Measurements from ENCODE around the gene PTCH2. TPM values are rescaled to one million over a fixed set of nuclear protein-coding genes. Genes with fewer than 3 reads are reported as not detected.
A peak's percentile ranks its signal among the peaks of the same experiment; 100 is the strongest.
"Not testable (repeated sequence)": the region's sequence is repeated elsewhere in the genome, so short reads cannot be mapped to it uniquely, and the experiment has no call there.

The PTCH2 gene
- total RNA-seq, 1 experiment from 2014 or later: 0.03 TPM

- in situ Hi-C loops (cut with HindIII; ENCODE audit: low pct_unique_long_range_greater_than_20kb, low sequenced_read_pairs): no loop called here
- DNase-seq (ENCODE audit: low read depth, low spot score): no peak
Observed at GRCh38 chr1:44826375-44827196, 16.5 kb downstream of the PTCH2 start.

DNA sequence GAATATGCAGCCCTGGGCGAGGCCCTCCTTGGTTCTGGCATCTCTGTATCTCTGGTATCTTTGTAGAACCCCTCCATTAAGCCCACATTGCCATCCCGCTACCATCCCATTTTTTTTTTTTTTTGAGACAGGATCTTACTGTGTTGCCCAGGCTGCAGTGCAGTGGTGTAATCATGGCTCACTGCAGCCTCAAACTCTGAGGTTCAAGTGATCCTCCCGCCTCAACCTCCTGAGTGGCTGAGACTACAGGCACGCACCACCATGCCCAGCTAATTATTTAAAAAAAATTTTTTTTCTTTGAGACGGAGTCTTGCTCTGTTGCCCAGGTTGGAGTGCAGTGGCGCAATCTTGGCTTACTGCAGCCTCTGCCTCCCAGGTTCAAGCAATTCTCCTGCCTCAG, 18.7 kb downstream of the PTCH2 start:
- in situ Hi-C loops (cut with HindIII; ENCODE audit: low pct_unique_long_range_greater_than_20kb, low sequenced_read_pairs): not testable (repeated sequence)

GRCh38 chr1:44822981-44823451, 20.0 kb downstream of the PTCH2 start:
- no peak for DNase-seq (ENCODE audit: low read depth, low spot score)
- in situ Hi-C loops (cut with HindIII; ENCODE audit: low pct_unique_long_range_greater_than_20kb, low sequenced_read_pairs): no loop called here

More for the DNA sequence above, 18.7 kb downstream of the PTCH2 start:
- not testable (repeated sequence) for DNase-seq (ENCODE audit: low read depth, low spot score)

DNA sequence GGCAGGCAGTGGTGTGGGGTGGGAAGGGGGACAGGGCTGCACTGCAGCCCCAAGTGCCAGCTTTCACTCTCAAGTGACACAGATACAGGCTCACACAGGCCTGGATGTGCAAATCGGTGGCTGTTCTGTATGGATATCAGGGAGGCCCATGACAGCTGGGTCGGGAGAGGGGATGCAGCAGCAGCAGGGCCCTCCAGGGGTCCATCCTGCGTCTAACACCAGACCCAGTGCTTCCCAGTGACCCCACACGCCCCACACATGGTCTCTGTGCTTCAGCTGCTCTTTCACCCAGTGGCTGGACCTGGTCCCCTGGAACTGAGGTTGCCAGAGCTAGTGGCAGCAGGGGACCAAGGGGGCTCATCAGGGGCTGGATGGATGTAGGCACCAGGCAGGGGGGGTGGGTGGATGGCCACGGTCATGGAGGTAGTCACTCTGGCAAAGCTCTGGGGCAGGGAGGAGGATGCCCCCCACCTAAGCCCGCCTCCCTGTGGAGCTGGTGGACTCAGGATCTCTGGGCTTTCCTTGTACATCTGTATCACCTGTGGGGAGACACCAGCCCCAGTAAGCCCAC, 20.8 kb downstream of the PTCH2 start:
- in situ Hi-C loops (cut with HindIII; ENCODE audit: low pct_unique_long_range_greater_than_20kb, low sequenced_read_pairs): no loop called here
- DNase-seq (ENCODE audit: low read depth, low spot score): no peak

DNA sequence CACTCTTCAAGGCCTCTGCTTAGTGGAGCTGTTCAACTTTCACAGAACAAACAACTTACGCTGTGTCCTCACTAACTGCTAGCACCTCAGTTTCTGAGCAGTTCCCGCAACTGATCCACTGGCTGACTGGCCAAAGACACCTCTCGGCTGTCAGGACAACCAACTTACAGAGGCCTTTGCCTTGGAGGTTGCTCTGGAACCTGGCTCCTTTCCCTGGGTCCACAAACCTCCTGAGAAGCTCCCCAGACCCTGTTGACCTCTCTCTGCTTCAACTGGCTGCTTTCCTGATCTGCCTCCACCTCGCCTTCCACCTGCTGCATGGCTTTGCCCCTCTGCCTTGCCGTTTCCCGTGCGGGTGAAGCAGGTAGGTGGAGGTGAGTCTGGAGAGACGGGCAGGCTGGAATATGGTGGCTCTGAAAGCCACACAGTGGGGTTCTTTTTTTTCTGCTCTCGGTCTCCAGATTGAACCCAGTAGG, 21.8 kb downstream of the PTCH2 start:
- no peak for DNase-seq (ENCODE audit: low read depth, low spot score)
- in situ Hi-C loops (cut with HindIII; ENCODE audit: low pct_unique_long_range_greater_than_20kb, low sequenced_read_pairs): no loop called here

DNA sequence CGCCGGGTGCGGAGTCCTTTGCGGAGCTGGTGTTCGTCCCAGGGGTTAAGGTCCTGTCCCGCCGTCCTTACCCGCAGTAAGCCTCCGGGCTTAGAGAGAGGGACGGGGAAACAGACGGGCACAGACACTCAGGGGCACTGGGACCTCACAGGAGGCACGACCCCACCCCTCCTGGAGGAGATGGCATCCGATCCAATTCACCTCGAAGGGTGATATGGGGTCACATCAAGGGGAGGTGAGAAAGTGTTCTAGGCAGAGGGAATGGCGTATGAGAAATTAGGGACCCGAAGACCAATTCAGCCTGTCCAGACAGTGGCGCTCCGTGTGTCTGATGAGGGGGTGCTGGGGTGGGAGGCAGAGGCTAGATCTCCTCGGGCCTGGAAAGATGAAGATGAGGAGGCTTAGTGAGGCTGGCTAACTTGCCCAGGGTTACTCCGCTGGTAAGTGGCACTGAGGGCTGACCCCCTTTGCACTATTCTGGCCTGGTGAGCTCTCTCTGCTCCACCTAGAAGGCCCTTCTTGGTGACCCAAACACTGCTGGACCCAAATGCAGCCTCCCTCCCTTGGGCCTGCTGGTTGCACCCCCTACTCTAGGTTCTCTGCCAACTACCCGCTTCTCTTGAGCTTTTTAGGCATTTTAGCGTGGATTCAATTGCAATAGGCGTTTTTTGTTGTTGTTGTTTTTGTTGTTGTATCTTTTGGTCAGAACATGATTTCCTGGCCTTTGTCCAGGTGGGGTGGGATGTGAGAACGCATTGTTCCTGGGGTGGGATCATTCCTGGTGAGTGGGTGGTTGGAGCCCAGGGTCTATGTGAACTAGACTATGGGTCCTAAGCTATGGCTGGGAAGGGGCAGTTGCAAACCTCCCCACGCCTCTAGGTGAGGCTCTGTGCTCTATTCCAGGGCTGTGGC, 22.5 kb downstream of the PTCH2 start:
- in situ Hi-C loops (cut with HindIII; ENCODE audit: low pct_unique_long_range_greater_than_20kb, low sequenced_read_pairs): no loop called here
- no peak for DNase-seq (ENCODE audit: low read depth, low spot score)

DNA sequence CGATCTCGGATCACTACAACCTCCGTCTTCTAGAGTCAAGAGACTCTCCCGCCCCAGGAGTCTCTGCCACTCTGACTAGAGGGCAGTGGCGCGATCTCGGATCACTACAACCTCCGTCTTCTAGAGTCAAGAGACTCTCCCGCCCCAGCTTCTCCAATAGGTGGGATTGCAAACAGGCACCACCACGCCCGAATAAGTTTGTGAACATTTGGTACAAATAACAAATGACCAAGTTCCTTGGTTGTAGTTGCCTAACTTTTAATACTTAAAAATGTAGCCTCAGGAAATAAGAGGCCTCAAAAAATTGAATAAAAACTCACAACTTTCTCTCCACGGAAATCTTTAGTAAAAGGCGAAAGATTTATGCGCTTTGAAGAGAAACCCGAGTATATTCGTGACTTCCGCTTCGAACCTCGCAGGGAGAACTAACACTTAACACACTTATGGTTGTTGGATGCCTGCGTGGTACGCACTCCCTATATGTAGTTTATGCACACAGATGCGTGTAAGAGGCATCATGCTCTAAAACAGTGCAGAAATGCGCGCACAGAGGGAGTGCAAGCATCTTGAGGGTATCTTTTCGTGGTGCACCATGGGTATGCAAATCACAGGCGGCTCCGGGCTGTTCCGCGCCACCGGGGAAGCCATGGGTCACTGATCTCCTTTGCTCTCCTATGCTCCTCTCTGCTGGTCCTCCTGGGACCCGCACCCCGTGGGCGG, 23.3 kb downstream of the PTCH2 start:
- in situ Hi-C loops (cut with HindIII; ENCODE audit: low pct_unique_long_range_greater_than_20kb, low sequenced_read_pairs): no loop called here
- DNase-seq (ENCODE audit: low read depth, low spot score): peak; percentile 95

DNA sequence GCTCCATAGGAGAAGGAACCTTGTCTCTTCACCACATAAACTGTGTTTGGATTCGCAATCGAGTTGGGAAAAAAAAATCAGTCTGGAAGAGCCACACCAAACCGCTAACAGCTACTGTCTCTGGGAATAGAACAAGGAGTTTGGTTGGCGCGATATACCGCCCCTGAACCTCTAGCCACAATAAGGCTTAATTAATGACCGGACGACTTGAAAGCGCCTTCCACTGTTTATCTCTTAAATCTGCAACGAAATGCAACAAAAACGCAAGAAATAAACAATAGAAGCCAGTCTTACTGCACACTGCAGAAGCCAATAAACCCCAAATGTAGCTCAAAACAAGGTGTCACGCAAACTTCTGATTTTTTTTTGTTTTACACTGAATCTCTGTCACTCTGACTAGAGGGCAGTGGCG, 23.9 kb downstream of the PTCH2 start:
- no peak for DNase-seq (ENCODE audit: low read depth, low spot score)
- in situ Hi-C loops (cut with HindIII; ENCODE audit: low pct_unique_long_range_greater_than_20kb, low sequenced_read_pairs): no loop called here

GRCh38 chr1:44817771-44818495, 25.1 kb downstream of the PTCH2 start:
- in situ Hi-C loops (cut with HindIII; ENCODE audit: low pct_unique_long_range_greater_than_20kb, low sequenced_read_pairs): no loop called here
- no peak for DNase-seq (ENCODE audit: low read depth, low spot score)

DNA sequence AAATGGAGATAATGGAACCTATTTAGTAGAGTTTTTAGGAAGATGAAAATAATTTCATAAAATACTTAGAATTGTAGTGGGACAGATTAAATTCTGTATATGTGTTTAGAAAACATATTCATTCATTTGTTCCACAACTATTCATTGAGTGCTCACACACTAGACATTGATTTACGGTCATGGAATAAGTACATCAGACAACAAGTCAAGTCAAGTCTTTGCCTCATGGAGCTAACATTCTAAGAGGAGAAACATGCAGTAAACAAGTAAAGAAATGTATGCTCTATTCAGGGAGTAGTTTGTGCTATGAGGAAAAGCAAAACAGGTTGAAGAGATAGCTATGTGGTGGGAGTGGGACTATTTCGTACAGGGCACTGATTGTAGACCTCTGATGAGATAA, 25.7 kb downstream of the PTCH2 start:
- DNase-seq (ENCODE audit: low read depth, low spot score): no peak

GRCh38 chr1:44815926-44816325, 27.1 kb downstream of the PTCH2 start:
- in situ Hi-C loops (cut with HindIII; ENCODE audit: low pct_unique_long_range_greater_than_20kb, low sequenced_read_pairs); DNase-seq (ENCODE audit: low read depth, low spot score): not testable (repeated sequence)

More for the DNA sequence above, 25.7 kb downstream of the PTCH2 start:
- in situ Hi-C loops (cut with HindIII; ENCODE audit: low pct_unique_long_range_greater_than_20kb, low sequenced_read_pairs): no loop called here

GRCh38 chr1:44812822-44813543, 30.1 kb downstream of the PTCH2 start:
- no peak for DNase-seq (ENCODE audit: low read depth, low spot score)
- in situ Hi-C loops (cut with HindIII; ENCODE audit: low pct_unique_long_range_greater_than_20kb, low sequenced_read_pairs): no loop called here

GRCh38 chr1:44811234-44811633, 31.8 kb downstream of the PTCH2 start:
- in situ Hi-C loops (cut with HindIII; ENCODE audit: low pct_unique_long_range_greater_than_20kb, low sequenced_read_pairs): no loop called here
- no peak for DNase-seq (ENCODE audit: low read depth, low spot score)

- DNase-seq (ENCODE audit: low read depth, low spot score); in situ Hi-C loops (cut with HindIII; ENCODE audit: low pct_unique_long_range_greater_than_20kb, low sequenced_read_pairs): not testable (repeated sequence)
Observed at GRCh38 chr1:44810762-44811105, 32.3 kb downstream of the PTCH2 start.

DNA sequence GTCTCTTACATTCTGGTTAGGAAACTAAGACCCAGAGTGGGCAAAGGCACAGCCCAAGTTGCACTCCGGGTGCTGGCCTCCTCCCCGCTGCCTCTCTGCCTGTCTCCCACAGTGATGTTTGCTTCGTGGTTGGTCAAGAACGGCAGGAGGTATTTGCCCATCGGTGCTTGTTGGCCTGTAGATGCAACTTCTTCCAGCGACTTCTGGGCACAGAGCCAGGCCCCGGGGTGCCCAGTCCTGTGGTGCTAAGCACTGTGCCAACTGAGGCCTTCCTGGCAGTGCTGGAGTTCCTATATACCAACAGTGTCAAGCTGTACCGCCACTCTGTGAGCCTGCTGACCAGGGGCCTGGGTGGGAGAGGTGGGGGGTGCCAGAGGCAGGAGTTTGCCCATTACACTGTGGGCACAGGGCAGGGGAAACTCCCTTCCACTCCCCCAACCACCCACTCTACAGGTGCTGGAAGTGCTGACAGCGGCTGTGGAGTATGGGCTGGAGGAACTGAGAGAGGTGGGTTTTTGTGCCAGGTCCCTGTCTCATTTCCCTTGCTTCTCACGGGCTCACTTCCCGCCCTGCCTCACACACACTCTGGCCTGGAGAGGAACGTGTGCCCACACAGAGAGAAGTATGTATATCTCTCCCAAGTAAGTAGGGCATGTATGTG, 32.8 kb downstream of the PTCH2 start:
- in situ Hi-C loops (cut with HindIII; ENCODE audit: low pct_unique_long_range_greater_than_20kb, low sequenced_read_pairs): no loop called here
- DNase-seq (ENCODE audit: low read depth, low spot score): no peak

All from SK-MEL-5 (cell line).